GM12801 (cell line): Measurements from ENCODE around the gene PRKCZ.

ENCODE experiments used
- CTCF ChIP-seq: IDR thresholded peaks from one replicate; pipeline ENCODE4 v1.5.1; 2011; ENCODE audit warnings: control low read depth; ENCODE audit not compliant: insufficient read length; ENCODE audit errors: extremely low read depth

The PRKCZ gene

DNA sequence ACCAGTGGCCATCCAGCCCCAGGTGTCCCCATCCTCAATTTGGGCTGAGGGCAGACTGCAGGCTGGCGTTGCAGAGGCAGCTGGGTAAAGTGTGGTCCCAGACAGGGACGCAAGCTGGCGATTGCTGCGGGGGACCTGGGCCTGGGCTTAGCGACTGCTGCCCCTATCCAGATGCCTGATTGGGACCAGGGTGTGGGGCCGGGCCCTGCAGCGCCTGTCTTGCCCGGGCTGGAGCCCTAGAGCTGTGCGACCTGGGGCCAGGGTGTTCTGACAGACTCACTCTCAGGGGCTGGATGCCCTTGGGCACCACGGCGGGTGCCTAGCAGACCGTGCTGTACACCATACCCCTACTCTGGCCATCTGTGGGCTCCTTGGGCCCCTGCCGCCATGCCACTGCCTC lies 160.6 kb downstream of the PRKCZ start:
- no peak for TF ChIP-seq CTCF

- TF ChIP-seq CTCF = no peak
Measured at GRCh38 chr1:2212274-2212531, 162.0 kb downstream of the PRKCZ start.

DNA sequence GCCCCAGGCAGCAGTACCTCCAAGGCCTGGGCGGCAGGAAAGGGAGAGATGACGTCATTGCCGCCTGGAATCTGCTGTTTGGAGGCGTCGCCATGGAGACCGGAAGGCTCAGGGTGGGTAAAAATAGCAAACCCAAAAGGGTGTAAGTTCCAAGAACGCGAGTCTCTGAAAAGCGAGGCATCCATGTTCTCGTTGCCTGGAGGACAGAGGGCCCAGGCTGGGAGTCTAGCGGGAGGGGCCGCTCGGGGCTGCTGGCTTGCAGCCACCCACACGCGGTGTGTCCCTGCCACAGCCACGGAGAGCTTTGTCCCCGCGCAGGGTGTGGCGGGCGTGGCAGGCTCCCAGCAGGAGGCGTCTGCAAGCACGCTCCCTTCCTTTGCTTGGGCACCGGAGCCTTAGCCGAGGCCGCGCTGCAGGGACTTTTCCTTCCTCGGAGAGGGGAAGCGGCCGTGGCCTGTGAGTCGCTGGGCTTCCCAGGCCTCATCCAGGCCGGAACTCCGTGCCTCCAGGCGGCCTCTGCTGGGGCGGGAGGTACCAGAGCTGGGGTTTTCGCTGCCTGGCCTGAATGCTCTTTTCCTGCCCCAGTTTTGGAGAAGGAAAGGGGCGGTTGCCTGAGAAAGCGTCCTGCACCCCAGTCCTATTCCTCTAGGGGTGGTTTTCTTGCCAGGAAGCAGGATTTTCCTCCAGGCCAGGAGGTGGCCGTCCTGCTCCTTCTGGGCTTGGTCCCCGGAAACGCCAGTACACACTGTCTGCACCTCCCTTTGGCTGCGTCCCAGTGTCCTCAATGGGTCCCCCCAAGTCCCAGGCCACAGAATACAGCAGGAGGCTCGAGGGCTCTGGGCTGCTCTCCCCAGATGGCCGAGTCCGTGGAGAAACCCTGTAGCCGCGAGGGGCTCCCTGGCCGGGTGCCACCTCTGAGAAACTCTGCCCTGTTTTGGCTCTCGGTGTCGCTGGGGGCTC lies 162.6 kb downstream of the PRKCZ start:
- no peak for TF ChIP-seq CTCF

DNA sequence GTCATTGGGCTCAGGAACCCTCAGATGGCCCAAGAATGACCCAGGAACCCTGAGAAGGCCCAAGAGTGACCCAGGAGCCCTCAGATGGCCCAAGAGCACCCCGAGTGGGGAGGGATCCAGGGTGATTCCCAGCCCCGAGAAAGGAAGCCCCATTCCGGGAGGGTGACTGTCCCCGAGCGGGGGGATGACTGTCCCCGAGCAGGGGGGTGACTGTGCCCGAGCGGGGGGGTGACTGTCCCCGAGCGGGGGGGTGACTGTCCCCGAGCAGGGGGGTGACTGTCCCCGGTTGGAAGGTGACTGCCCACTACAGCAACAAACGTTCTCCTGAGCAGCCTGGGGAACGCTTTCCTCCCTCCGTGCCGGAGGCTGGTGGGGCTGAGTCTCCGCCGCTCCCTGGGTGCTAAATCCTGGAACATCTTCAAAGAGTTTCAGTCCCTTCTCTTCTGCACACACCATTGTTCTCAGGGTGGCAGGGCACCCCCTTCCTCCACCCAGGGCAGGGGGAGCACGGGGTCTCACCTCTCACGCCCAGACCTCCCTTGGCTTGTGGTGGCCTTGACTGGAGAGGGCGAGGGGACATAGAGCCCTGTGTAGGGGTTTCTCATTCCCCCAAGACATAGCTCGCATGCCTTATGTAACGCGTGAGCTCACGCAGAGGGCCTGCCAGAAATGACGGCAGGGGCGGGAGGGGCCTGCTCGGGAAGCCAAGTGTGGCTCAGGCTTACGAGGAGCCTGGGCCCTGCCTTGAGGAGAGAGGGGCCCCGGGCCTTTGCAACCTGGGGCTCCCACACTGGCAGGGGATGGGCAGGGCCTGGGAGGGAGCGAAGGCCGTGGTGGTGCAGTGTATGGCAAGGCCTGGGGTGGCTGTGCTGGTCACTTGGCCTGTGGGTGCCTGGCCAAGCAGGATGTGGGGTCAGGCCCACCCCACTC lies 163.6 kb downstream of the PRKCZ start:
- no peak for TF ChIP-seq CTCF

GRCh38 chr1:2214541-2215241 lies 164.5 kb downstream of the PRKCZ start:
- no peak for TF ChIP-seq CTCF

GRCh38 chr1:2215329-2215728 lies 165.1 kb downstream of the PRKCZ start:
- TF ChIP-seq CTCF = no peak
